Measurements from ENCODE around the gene ZNF133. TPM values are rescaled to one million over a fixed set of nuclear protein-coding genes. Genes with fewer than 3 reads are reported as not detected.

Gene ZNF133
- total RNA-seq, 1 experiment from 2014 or later, result 8.2 TPM

DNA sequence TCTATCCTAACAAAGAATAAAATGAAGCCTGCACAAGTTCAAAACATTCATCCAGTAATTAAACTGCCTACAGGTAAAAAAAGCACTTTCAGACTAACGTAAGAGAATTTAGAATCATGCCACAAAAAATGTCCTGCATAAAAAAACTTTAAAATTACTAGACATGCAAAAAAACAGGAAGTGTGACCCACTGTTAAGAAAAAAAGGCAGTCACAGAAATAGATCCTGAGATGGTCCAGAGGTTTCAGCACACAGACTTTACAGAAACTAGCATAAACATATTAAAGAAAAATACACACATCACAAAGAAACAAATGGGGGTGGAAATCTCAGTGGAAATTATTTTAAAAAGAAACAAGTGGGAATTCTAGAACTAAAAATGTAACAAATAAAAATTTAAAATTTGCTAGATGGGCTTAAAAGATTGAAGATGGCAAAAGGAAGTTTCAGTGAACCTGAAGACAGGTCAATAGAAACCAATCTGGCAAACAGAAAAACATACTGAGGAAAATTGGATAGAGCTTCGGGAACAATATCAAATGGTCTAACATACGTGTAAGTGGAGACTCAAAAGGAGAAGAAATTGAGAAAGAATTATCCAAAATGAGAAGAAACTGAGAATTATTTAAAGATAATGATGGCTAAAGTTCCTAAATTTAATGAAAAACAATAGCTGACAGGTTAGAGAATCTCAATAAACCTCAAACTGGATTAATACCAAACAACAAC is 3.4 kb upstream of the ZNF133 start:
- ATAC-seq (no peak), DNase-seq (ENCODE audit: low read depth, low spot score) (no peak)
- POLR2A ChIA-PET, result no interaction called here
- no peaks in the 10 kb centered on the region for H3K36me3 ChIP-seq (ENCODE audit: control insufficient read depth, insufficient read depth, low read length)
- CTCF ChIA-PET, result no interaction called here
- peaks cover 2% of the 10 kb centered on the region; the same call in 1 of the 2 replicates for H3K4me1 ChIP-seq (ENCODE audit: control insufficient read depth, insufficient read depth, low read length)
- no TSS peak for BruUV-seq (replicated peaks)
- in situ Hi-C loops (cut with HindIII; ENCODE audit: low pct_unique_long_range_greater_than_20kb, low sequenced_read_pairs) (no loop called here), intact Hi-C loops (cut with micrococcal nuclease; ENCODE audit: unreplicated experiment) (loop anchor here (5.0 kb wide), 1 partner anchor 182 kb away; the partner anchor contains the start of genes DZANK1 and POLR3F)
- no peak overlapping the region for H3K27ac ChIP-seq (ENCODE audit: low read length)
- TF ChIP-seq SIN3A (IDR thresholded peaks at IDR 0.05; ENCODE audit: borderline replicate concordance, insufficient read depth, low read depth, low read length) (no peak), POLR2AphosphoS5 (IDR thresholded peaks at IDR 0.05; ENCODE audit: low read depth, low read length) (no peak), TCF7L2 (IDR thresholded peaks at IDR 0.05; ENCODE audit: low read depth, low read length) (no peak)
- TF ChIP-seq, protein P1, sequence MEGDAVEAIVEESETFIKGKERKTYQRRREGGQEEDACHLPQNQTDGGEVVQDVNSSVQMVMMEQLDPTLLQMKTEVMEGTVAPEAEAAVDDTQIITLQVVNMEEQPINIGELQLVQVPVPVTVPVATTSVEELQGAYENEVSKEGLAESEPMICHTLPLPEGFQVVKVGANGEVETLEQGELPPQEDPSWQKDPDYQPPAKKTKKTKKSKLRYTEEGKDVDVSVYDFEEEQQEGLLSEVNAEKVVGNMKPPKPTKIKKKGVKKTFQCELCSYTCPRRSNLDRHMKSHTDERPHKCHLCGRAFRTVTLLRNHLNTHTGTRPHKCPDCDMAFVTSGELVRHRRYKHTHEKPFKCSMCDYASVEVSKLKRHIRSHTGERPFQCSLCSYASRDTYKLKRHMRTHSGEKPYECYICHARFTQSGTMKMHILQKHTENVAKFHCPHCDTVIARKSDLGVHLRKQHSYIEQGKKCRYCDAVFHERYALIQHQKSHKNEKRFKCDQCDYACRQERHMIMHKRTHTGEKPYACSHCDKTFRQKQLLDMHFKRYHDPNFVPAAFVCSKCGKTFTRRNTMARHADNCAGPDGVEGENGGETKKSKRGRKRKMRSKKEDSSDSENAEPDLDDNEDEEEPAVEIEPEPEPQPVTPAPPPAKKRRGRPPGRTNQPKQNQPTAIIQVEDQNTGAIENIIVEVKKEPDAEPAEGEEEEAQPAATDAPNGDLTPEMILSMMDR (IDR thresholded peaks at IDR 0.05), result no peak
- TF ChIP-seq, protein P2, sequence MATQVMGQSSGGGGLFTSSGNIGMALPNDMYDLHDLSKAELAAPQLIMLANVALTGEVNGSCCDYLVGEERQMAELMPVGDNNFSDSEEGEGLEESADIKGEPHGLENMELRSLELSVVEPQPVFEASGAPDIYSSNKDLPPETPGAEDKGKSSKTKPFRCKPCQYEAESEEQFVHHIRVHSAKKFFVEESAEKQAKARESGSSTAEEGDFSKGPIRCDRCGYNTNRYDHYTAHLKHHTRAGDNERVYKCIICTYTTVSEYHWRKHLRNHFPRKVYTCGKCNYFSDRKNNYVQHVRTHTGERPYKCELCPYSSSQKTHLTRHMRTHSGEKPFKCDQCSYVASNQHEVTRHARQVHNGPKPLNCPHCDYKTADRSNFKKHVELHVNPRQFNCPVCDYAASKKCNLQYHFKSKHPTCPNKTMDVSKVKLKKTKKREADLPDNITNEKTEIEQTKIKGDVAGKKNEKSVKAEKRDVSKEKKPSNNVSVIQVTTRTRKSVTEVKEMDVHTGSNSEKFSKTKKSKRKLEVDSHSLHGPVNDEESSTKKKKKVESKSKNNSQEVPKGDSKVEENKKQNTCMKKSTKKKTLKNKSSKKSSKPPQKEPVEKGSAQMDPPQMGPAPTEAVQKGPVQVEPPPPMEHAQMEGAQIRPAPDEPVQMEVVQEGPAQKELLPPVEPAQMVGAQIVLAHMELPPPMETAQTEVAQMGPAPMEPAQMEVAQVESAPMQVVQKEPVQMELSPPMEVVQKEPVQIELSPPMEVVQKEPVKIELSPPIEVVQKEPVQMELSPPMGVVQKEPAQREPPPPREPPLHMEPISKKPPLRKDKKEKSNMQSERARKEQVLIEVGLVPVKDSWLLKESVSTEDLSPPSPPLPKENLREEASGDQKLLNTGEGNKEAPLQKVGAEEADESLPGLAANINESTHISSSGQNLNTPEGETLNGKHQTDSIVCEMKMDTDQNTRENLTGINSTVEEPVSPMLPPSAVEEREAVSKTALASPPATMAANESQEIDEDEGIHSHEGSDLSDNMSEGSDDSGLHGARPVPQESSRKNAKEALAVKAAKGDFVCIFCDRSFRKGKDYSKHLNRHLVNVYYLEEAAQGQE (IDR thresholded peaks at IDR 0.05; ENCODE audit: insufficient read depth in 1 of 2, low read depth in 2 of 2, low read length in 1 of 2), result no peak
- H3K4me3 ChIP-seq (ENCODE audit: low read depth in 2 of 2, low read length in 2 of 2), result no peak overlapping the region
- H3K9me3 ChIP-seq (ENCODE audit: control insufficient read depth, insufficient read depth, low read depth, low read length), result peaks cover 17% of the 10 kb centered on the region
- peaks cover 9% of the 10 kb centered on the region; the same call in 1 of the 2 replicates for H3K27me3 ChIP-seq (ENCODE audit: control insufficient read depth, insufficient read depth, low read length)

- intact Hi-C loops (cut with micrococcal nuclease; ENCODE audit: unreplicated experiment) (loop anchor here (5.0 kb wide), 1 partner anchor 180 kb away; the partner anchor contains the start of genes DZANK1 and POLR3F), in situ Hi-C loops (cut with HindIII; ENCODE audit: low pct_unique_long_range_greater_than_20kb, low sequenced_read_pairs) (no loop called here)
- peak; percentile 17 for ATAC-seq
- Histone ChIP-seq H3K27ac (ENCODE audit: low read length) (peak overlapping the region; percentile 90), H3K27me3 (ENCODE audit: control insufficient read depth, insufficient read depth, low read length) (peaks cover 1% of the 10 kb centered on the region; the same call in 1 of the 2 replicates), H3K36me3 (ENCODE audit: control insufficient read depth, insufficient read depth, low read length) (no peaks in the 10 kb centered on the region), H3K9me3 (ENCODE audit: control insufficient read depth, insufficient read depth, low read depth, low read length) (peaks cover 17% of the 10 kb centered on the region), H3K4me3 (ENCODE audit: low read depth in 2 of 2, low read length in 2 of 2) (peak overlapping the region; percentile 95), H3K4me1 (ENCODE audit: control insufficient read depth, insufficient read depth, low read length) (peaks cover 2% of the 10 kb centered on the region; the same call in 1 of the 2 replicates)
- CTCF ChIA-PET, result no interaction called here
- BruUV-seq (replicated peaks), result TSS peak; percentile 94
- DNase-seq (ENCODE audit: low read depth, low spot score), result no peak
- TF ChIP-seq, protein P2 (IDR thresholded peaks at IDR 0.05; ENCODE audit: insufficient read depth in 1 of 2, low read depth in 2 of 2, low read length in 1 of 2), result no peak
- TF ChIP-seq POLR2AphosphoS5 (IDR thresholded peaks at IDR 0.05; ENCODE audit: low read depth, low read length) (no peak), SIN3A (IDR thresholded peaks at IDR 0.05; ENCODE audit: borderline replicate concordance, insufficient read depth, low read depth, low read length) (no peak), TCF7L2 (IDR thresholded peaks at IDR 0.05; ENCODE audit: low read depth, low read length) (no peak)
- TF ChIP-seq, protein P1 (IDR thresholded peaks at IDR 0.05), result no peak
- POLR2A ChIA-PET, result no interaction called here
These were observed 797 bp upstream of the ZNF133 start for GRCh38 chr20:18287546-18287914.

Data from Panc1 (cell line).